Effector memory CD8-positive, alpha-beta T cell (primary cell): Measurements from ENCODE around the gene TMEM50B.
"Not testable (repeated sequence)": the region's sequence is repeated elsewhere in the genome, so short reads cannot be mapped to it uniquely, and the experiment has no call there.

Experiments used
- ATAC-seq: fragments of 150-1000 bp; cut with Tn5 transposase; replicated peaks from 2 replicates; pipeline ENCODE4 v1.10.0; 2021; ENCODE audit warnings: mild to moderate bottlenecking, moderate library complexity
- DNase-seq, 3 experiments: peaks; one replicate each; pipeline ENCODE4 v3.0.0; 2021
- H3K27ac Mint-ChIP-seq, 2 donors: one replicate each; pipeline ENCODE4 v1.8.0; 2022; ENCODE audit warnings: mild to moderate bottlenecking in 2 of 2, mixed read lengths in 2 of 2, moderate library complexity in 2 of 2
- H3K27me3 Mint-ChIP-seq, 2 donors: one replicate each; pipeline ENCODE4 v1.8.0; 2022; ENCODE audit warnings: mixed read lengths in 2 of 2
- H3K36me3 Mint-ChIP-seq: one replicate; pipeline ENCODE4 v1.8.0; 2022; ENCODE audit warnings: mild to moderate bottlenecking, moderate library complexity, mixed read lengths; ENCODE audit not compliant: insufficient read depth
- H3K4me1 Mint-ChIP-seq, 2 donors: one replicate each; pipeline ENCODE4 v1.8.0; 2022; ENCODE audit warnings: low read depth in 2 of 2, mixed read lengths in 2 of 2
- H3K4me3 Mint-ChIP-seq, 2 donors: one replicate each; pipeline ENCODE4 v1.8.0; 2022; ENCODE audit warnings: mild to moderate bottlenecking in 2 of 2, mixed read lengths in 2 of 2, moderate library complexity in 2 of 2
- H3K9me3 Mint-ChIP-seq, 2 donors: one replicate each; pipeline ENCODE4 v1.8.0; 2022; ENCODE audit warnings: mixed read lengths in 2 of 2
- total RNA-seq, 9 experiments: gene quantifications; one replicate each; lab custom pipeline; 2026; lab: John Stamatoyannopoulos, UW

Gene TMEM50B
- total RNA-seq: 24.9 to 112 (median 35.0) reads per million in 9 experiments

DNA sequence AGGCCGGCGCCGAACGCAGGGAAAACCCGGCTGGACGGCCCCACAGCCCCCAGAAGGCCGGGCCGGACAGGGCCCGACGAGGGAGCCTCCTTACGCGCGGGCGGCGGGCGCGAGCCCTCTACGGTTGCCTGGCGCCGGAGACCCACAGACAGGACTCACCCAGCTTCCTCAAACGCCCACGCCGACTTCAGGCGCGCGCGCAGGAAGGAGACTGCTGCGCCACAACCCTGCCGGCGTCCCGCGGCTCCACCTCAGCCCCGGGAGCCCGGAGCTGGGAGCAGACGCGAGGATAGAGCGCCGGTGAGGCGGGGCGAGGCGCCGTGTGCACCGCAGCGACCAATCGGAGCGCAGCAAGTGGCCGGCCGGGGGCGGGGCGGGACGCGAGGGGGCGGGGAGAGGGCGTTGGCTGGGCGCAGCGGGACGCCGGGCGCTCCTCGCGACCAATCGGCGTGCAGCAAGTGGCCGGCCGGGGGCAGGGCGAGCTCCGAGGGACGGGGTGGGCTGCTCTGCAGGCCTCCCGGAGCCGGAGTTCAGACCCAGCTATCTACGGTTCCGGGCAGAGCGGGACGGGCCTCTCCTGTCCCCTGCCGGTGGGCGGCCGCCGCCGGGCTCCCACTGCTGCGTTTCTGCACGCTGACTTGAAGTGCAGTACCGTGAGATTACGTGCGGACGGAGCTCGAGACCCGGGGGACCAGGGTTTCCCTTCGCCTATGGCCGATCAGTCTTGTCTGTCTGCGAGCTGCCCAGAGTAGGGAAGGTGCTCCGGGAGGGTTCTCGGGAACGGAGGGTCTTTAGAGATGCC is at the start of gene TMEM50B:
Gene TMEM50B, minus strand, starts transcription at position 296 of the 802 bp plus-strand sequence. CDS start 11,089 bp downstream, outside the sequence.
- Mint-ChIP-seq H3K36me3 (peaks cover 3% of the 10 kb centered on the region), H3K4me1 (peaks cover 9 to 14% of the 10 kb centered on the region in 2 donors), H3K27me3 (no peaks in the 10 kb centered on the region), H3K9me3 (no peaks in the 10 kb centered on the region), H3K27ac (peak within 1 kb of the TSS; percentile 66 to 74), H3K4me3 (peak within 1 kb of the TSS; percentile 85)
- ATAC-seq (peak; percentile 85), DNase-seq (peak; percentile 86 to 89 (median 86))

DNA sequence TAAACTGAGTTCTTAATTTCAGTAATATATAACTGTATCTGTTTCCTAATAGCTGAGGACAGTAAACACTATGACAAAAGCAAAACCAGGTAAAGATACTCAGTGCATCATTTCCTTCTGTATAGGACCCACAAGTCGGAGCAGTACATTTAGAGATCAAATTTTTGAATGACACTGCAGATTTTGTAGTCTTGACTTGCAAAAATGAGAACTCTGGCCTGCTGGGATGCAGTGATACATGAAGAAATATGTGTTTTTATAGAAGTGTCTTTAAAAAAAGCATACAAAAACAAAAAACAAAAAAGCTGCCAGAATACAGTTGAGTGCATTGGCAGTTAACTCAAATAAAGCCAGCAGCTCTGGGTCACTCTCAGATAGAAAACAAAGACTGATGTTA is 43.2 kb upstream of the TMEM50B start:
- Mint-ChIP-seq H3K4me1 (no peaks in the 10 kb centered on the region), H3K27me3 (no peaks in the 10 kb centered on the region), H3K4me3 (no peak overlapping the region), H3K9me3 (no peaks in the 10 kb centered on the region), H3K36me3 (peaks cover 67% of the 10 kb centered on the region), H3K27ac (no peak overlapping the region)
- DNase-seq (no peak), ATAC-seq (no peak)

DNA sequence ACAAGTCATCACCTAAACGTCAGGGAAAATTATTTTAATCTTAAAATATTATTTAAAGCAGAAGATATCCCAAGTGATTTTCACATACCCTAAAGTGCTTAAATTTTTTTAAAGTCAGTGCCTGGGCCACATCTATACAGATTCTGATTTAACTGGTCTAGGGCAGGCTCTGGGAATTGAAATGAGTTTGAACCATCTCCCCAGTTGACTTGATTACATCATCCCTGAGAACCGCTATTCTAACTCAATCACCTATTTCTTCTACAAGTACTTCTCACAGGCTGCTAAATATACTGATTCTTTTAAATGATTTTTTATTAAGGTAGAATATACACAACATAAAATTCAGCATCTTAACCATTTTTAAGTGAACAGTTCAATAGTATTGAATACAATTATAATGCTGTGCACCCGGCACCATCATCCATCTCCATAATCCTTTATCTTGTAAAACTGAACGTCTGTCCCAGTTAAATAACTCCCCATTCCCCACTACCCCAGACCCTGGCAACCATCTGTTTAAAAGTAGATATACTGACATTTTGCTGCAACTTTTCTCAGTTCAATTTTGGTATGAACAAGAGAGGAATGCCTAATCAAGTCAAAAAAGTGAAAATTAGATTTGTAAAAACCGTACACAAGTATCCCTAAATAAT is 42.7 kb upstream of the TMEM50B start:
- DNase-seq: no peak
- Mint-ChIP-seq H3K9me3 (no peaks in the 10 kb centered on the region), H3K36me3 (peaks cover 63% of the 10 kb centered on the region), H3K27me3 (no peaks in the 10 kb centered on the region), H3K4me3 (no peak overlapping the region), H3K4me1 (no peaks in the 10 kb centered on the region), H3K27ac (no peak overlapping the region)
- ATAC-seq: no peak

DNA sequence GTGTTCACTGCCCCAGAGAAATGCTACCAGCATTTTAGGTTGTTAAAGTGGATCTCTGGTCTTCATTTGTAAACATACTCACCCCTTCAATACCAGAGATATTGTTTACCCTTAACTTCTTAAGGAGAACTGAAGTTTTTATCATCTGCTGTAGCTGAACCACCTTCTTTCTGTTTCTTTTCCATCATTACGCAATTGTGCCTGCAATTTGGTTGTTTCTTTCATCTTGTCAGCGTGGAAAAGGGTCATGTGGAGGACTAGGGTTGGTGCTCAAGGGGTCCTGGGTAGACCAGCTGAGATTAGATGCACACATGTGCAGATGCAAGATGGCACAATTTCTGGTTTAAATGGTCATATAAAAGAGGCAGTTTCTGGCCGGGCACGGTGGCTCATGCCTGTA is 39.1 kb upstream of the TMEM50B start:
- no peaks in the 10 kb centered on the region for H3K9me3 Mint-ChIP-seq
- H3K36me3 Mint-ChIP-seq: peaks cover 58% of the 10 kb centered on the region
- no peaks in the 10 kb centered on the region for H3K4me1 Mint-ChIP-seq
- H3K4me3 Mint-ChIP-seq: no peak overlapping the region
- no peak overlapping the region for H3K27ac Mint-ChIP-seq
- DNase-seq (no peak), ATAC-seq (no peak)
- H3K27me3 Mint-ChIP-seq: no peaks in the 10 kb centered on the region

- no peak for DNase-seq
- no peaks in the 10 kb centered on the region for H3K27me3 Mint-ChIP-seq
- H3K27ac Mint-ChIP-seq: no peak overlapping the region
- ATAC-seq: no peak
- H3K9me3 Mint-ChIP-seq: no peaks in the 10 kb centered on the region
- no peaks in the 10 kb centered on the region for H3K4me1 Mint-ChIP-seq
- peaks cover 55% of the 10 kb centered on the region for H3K36me3 Mint-ChIP-seq
- H3K4me3 Mint-ChIP-seq: no peak overlapping the region
Observed at GRCh38 chr21:33514229-33514628, 34.5 kb upstream of the TMEM50B start.

- Mint-ChIP-seq H3K4me1 (no peaks in the 10 kb centered on the region), H3K27me3 (no peaks in the 10 kb centered on the region), H3K9me3 (no peaks in the 10 kb centered on the region), H3K36me3 (peaks cover 53% of the 10 kb centered on the region), H3K4me3 (no peak overlapping the region), H3K27ac (no peak overlapping the region)
- ATAC-seq: no peak
- DNase-seq: no peak
Observed at GRCh38 chr21:33512481-33512880, 32.7 kb upstream of the TMEM50B start.

- DNase-seq: no peak
- no peak overlapping the region for H3K4me3 Mint-ChIP-seq
- no peaks in the 10 kb centered on the region for H3K9me3 Mint-ChIP-seq
- no peaks in the 10 kb centered on the region for H3K4me1 Mint-ChIP-seq
- no peak overlapping the region for H3K27ac Mint-ChIP-seq
- H3K27me3 Mint-ChIP-seq: no peaks in the 10 kb centered on the region
- peaks cover 53% of the 10 kb centered on the region for H3K36me3 Mint-ChIP-seq
- ATAC-seq: no peak
Observed at GRCh38 chr21:33511639-33512038, 31.9 kb upstream of the TMEM50B start.

GRCh38 chr21:33510826-33511225 is 31.1 kb upstream of the TMEM50B start:
- Mint-ChIP-seq H3K36me3 (peaks cover 45% of the 10 kb centered on the region), H3K4me1 (no peaks in the 10 kb centered on the region), H3K27me3 (no peaks in the 10 kb centered on the region), H3K27ac (no peak overlapping the region), H3K4me3 (no peak overlapping the region), H3K9me3 (no peaks in the 10 kb centered on the region)
- ATAC-seq: no peak
- no peak for DNase-seq

- peaks cover 38% of the 10 kb centered on the region for H3K36me3 Mint-ChIP-seq
- not testable (repeated sequence) for H3K27ac Mint-ChIP-seq, H3K27me3 Mint-ChIP-seq, ATAC-seq, H3K4me1 Mint-ChIP-seq, H3K4me3 Mint-ChIP-seq, H3K9me3 Mint-ChIP-seq, DNase-seq
Observed at GRCh38 chr21:33507003-33507402, 27.2 kb upstream of the TMEM50B start.

GRCh38 chr21:33505833-33506232 is 26.1 kb upstream of the TMEM50B start:
- no peaks in the 10 kb centered on the region for H3K27me3 Mint-ChIP-seq
- no peaks in the 10 kb centered on the region for H3K9me3 Mint-ChIP-seq
- H3K4me3 Mint-ChIP-seq: no peak overlapping the region
- H3K36me3 Mint-ChIP-seq: peaks cover 31% of the 10 kb centered on the region
- DNase-seq (no peak), ATAC-seq (no peak)
- no peaks in the 10 kb centered on the region for H3K4me1 Mint-ChIP-seq
- H3K27ac Mint-ChIP-seq: no peak overlapping the region

- Mint-ChIP-seq H3K36me3 (no peaks in the 10 kb centered on the region), H3K27me3 (peaks cover 0 to 5% of the 10 kb centered on the region in 2 donors), H3K4me3 (no peak overlapping the region), H3K4me1 (peaks cover 4 to 6% of the 10 kb centered on the region in 2 donors), H3K9me3 (no peaks in the 10 kb centered on the region), H3K27ac (no peak overlapping the region)
- DNase-seq (no peak), ATAC-seq (no peak)
Observed at GRCh38 chr21:33496345-33496744, 16.6 kb upstream of the TMEM50B start.

DNA sequence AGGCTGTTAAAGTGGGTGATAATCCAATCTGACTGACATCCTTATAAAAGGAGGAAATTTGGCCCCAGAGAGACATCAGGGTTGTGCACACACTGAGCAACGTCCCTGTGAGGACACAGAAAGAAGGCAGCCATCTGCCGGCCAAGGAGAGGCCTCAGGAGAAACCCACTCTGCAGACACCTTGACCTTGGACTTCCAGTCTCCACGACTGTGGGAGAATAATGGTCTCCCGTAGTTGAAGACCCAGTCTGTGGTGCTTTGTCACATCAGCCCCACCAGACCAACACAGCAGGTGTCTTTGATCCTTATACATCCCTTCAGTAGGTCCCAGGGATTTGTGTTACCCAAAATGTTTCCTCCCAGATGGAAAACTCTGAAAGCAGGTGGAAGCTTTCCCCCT is 16.0 kb upstream of the TMEM50B start:
- DNase-seq (no peak), ATAC-seq (no peak)
- Mint-ChIP-seq H3K4me1 (peaks cover 7 to 10% of the 10 kb centered on the region in 2 donors), H3K36me3 (no peaks in the 10 kb centered on the region), H3K9me3 (no peaks in the 10 kb centered on the region), H3K4me3 (no peak overlapping the region), H3K27me3 (peaks cover 0 to 5% of the 10 kb centered on the region in 2 donors), H3K27ac (no peak overlapping the region)

DNA sequence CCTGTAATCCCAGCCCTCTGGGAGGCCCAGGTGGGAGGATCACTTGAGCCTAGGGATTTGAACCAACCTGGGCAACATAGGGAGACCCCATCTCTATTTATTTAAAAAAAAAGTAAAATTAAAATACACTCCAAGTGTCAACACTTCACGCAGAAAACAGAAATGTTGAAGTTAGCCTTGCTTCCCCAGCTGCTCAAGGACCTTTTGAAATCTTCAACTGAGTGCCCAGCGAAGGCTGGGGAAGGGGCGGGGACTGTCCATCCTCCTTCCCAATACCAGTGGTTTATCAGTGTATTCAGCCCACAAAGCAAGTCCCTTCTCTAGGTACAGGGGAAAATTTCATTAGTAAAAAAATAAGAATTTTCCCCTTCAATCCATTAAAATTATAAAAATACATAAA is 14.0 kb upstream of the TMEM50B start:
- Mint-ChIP-seq H3K4me3 (peak overlapping the region in 1 of 2 donors; percentile 36), H3K27me3 (peaks cover 0 to 5% of the 10 kb centered on the region in 2 donors), H3K9me3 (no peaks in the 10 kb centered on the region), H3K36me3 (peaks cover 3% of the 10 kb centered on the region), H3K4me1 (peaks cover 8 to 10% of the 10 kb centered on the region in 2 donors), H3K27ac (no peak overlapping the region)
- DNase-seq: no peak
- ATAC-seq: no peak

- H3K4me1 Mint-ChIP-seq: peaks cover 8 to 10% of the 10 kb centered on the region in 2 donors
- DNase-seq (no peak), ATAC-seq (no peak)
- H3K9me3 Mint-ChIP-seq: no peaks in the 10 kb centered on the region
- H3K27me3 Mint-ChIP-seq: peaks cover 0 to 5% of the 10 kb centered on the region in 2 donors
- peak overlapping the region; percentile 50 to 80 for H3K4me3 Mint-ChIP-seq
- peaks cover 3% of the 10 kb centered on the region for H3K36me3 Mint-ChIP-seq
- no peak overlapping the region for H3K27ac Mint-ChIP-seq
Observed at GRCh38 chr21:33492571-33492970, 12.8 kb upstream of the TMEM50B start.
